H1 (cell line): ENCODE measurements around the gene PTBP1. TPM values are rescaled to one million over a fixed set of nuclear protein-coding genes. Genes with fewer than 3 reads are reported as not detected.

Experiments used
- ASH2L ChIP-seq: fragments of 200-600, 300-600 bp; sonication (generic); IDR thresholded peaks from one replicate; pipeline ENCODE4 v1.7.1; 2017; ENCODE audit warnings: low read length
- EGR1 ChIP-seq: IDR thresholded peaks from 2 replicates; pipeline ENCODE4 v1.6.1; 2011; ENCODE audit warnings: low read depth, low read length, borderline replicate concordance
- GTF2F1 ChIP-seq: IDR thresholded peaks from 2 replicates; pipeline ENCODE4 v1.6.1; 2012; ENCODE audit warnings: low read depth, low read length, improper control_type of control experiment, borderline replicate concordance
- KDM1A ChIP-seq: fragments of 200-600, 300-600 bp; sonication (generic); IDR thresholded peaks from 2 replicates; pipeline ENCODE4 v1.7.1; 2016; ENCODE audit warnings: mild to moderate bottlenecking, low read length, borderline replicate concordance
- POLR2A ChIP-seq, 2 experiments: IDR thresholded peaks; 1 replicate in 1 of 2; 2 replicates in 1 of 2; pipeline ENCODE4 v1.6.1; 2011; ENCODE audit warnings: low read depth in 2 of 2, low read length in 2 of 2, mild to moderate bottlenecking in 2 of 2; ENCODE audit errors: control extremely low read depth in 1 of 2
- ZNF274 ChIP-seq: IDR thresholded peaks from 2 replicates; pipeline ENCODE4 v1.7.0; 2012; ENCODE audit warnings: low read length, borderline replicate concordance; ENCODE audit errors: extremely low read depth
- polyA plus RNA-seq, 7 experiments: library from polyadenylated mRNA; depleted of rRNA in 3 of 7; stranded (reverse) in 5 of 7; unstranded in 2 of 7; fragments of >200 nt in 5 of 7; fragments of 200-250 nt in 2 of 7; gene quantifications; 1 replicate in 5 of 7; 2 replicates in 1 of 7; 4 replicates in 1 of 7; pipeline versions ENCODE4 v1.2.1 to v1.2.3, GENCODE V29; 2011 to 2013; ENCODE audit warnings: missing spikeins in 2 of 7, mixed read lengths in 2 of 7
- total RNA-seq: library from RNA; stranded (reverse); fragmentation: NEBNext Ultra II Directional; extraction: Animal tissue kit (Norgen Biotek cat#: 25700); gene quantifications from 2 replicates; pipeline ENCODE4 v1.2.1, GENCODE V29; 2021
- TF ChIP-seq, protein P1 (sequence below): IDR thresholded peaks from 2 replicates; pipeline ENCODE4 v1.6.1; 2011; ENCODE audit warnings: low read length, improper control_type of control experiment
- TF ChIP-seq, protein P2 (sequence below): IDR thresholded peaks from 2 replicates; pipeline ENCODE4 v1.6.1; 2012; ENCODE audit warnings: inconsistent platforms

PTBP1 gene
- total and polyA plus RNA-seq, 2 of the 8 experiments (the other 6 are each of a cell fraction or from before 2014, with no cell fraction given), result 528 to 888 TPM

DNA sequence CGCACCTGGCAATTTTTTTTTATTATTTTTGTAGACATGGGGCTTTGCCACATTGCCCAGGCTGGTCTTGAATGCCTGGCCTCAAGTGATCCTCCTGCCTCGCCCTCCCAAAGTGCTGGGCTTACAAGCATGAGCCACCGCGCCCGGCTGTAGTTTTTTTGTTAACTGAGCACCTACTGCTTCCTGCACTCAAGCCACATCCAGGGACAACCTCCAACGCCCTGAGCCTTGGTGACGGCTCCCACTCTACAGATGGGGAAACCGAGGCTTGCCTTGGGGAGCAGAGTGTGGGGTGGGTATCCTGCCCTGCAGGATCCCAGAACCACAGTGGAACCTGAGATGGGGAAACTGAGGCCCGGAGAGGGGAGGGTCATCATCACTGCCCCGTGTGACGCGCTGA, 57.9 kb downstream of the PTBP1 start (continued):
- TF ChIP-seq, protein P1, sequence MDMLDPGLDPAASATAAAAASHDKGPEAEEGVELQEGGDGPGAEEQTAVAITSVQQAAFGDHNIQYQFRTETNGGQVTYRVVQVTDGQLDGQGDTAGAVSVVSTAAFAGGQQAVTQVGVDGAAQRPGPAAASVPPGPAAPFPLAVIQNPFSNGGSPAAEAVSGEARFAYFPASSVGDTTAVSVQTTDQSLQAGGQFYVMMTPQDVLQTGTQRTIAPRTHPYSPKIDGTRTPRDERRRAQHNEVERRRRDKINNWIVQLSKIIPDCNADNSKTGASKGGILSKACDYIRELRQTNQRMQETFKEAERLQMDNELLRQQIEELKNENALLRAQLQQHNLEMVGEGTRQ, result no peak
- TF ChIP-seq, protein P2, sequence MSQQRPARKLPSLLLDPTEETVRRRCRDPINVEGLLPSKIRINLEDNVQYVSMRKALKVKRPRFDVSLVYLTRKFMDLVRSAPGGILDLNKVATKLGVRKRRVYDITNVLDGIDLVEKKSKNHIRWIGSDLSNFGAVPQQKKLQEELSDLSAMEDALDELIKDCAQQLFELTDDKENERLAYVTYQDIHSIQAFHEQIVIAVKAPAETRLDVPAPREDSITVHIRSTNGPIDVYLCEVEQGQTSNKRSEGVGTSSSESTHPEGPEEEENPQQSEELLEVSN, result no peak
- TF ChIP-seq EGR1 (no peak), ASH2L (no peak), KDM1A (no peak), GTF2F1 (no peak), ZNF274 (no peak), POLR2A (IDR thresholded peaks at IDR 0.05; ENCODE audit: control extremely low read depth in 1 of 2, low read depth in 2 of 2, low read length in 2 of 2) (no peak)
